GM13977 (cell line): Measurements from ENCODE around the gene ACAP3.
"Not testable (repeated sequence)": the region's sequence is repeated elsewhere in the genome, so short reads cannot be mapped to it uniquely, and the experiment has no call there.

ENCODE experiments used
- DNase-seq: peaks from one replicate; pipeline ENCODE4 v3.0.0; 2012; ENCODE audit warnings: low spot score
- CTCF ChIP-seq: IDR thresholded peaks from 2 replicates; pipeline ENCODE4 v1.5.1; 2012; ENCODE audit warnings: mild to moderate bottlenecking, control low read depth; ENCODE audit not compliant: insufficient read depth; ENCODE audit errors: extremely low read depth, missing control alignments
- in situ Hi-C: fragments of 300-500 bp; cut with MboI; formaldehyde crosslinking; loops from one replicate; pipeline ENCODE4 v1.12.0; 2022; ENCODE audit warnings: low sequenced_read_pairs, low pct_unique_long_range_greater_than_20kb, mixed read lengths, inconsistent platforms; ENCODE audit not compliant: unreplicated experiment

The ACAP3 gene

DNA sequence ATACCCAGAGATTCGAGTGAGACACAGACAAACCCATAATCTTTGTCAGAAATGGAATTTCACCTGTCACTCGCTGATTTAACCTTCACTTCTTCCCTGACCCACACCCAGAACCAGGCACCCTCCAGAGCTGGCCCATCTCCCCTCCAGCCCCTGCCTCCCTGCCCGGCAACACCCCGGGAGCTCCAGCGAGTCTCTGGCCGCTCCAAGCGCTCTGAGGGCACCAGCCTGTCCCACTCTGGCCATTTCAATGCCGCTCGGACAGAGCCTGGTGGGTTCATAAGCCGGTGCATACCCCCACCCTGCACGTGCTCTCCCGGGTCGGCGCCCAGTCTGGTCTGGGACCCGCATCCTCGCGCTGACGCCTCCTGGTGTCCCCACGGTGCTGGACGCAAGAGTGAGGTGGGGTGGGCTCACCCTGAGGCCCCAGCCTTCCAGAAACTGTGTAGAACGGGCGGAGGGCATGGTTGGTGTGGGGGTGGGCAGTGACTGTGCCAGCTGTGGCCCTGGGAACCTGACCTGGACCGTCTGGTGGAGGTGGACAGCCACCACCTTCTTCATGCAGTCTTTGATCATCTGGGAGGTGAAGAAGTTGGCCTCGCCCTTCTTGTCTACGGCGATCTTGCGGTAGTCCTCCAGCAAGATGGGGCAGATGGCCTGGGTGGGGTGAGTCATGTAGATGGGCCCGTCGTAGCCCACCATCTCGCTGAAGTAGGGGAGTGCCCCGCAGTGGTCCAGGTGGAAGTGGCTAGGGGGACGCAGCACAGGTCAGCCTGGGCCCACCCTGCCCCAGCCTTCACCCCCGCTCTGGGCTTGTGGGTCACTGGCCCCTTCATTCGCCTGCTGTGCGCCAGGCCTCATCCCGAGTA lies 11.3 kb upstream of the ACAP3 start:
- TF ChIP-seq CTCF: no peak
- in situ Hi-C loops: no loop called here
- DNase-seq: no peak

DNA sequence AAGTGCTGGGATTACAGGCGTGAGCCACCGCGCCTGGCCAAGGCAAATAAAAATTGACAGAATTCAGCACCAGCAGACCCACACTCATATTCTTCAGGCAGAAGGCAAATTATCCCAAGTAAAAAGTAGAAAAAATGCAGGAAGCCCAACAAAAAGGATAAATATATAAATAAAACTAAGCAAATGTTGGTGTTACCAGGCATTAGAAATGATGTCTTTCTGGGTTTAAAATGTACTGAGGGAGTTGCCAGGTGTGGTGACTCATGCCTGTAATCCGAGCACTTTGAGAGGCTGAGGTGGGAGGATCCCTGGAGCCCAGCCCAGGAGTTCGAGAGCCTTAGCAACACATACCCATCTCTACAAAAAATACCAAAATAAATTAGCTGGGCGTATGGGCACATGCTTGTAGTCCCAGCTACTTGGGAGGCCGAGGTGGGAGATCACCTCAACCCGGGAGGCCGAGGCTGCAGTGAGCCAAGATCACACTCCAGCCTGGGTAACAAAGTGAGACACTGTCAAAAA lies 10.5 kb upstream of the ACAP3 start:
- no peak for TF ChIP-seq CTCF
- in situ Hi-C loops: no loop called here
- DNase-seq: no peak

GRCh38 chr1:1317420-1317819 lies 9.7 kb upstream of the ACAP3 start:
- in situ Hi-C loops: no loop called here
- no peak for TF ChIP-seq CTCF
- no peak for DNase-seq

- DNase-seq, in situ Hi-C loops: not testable (repeated sequence)
Observed at GRCh38 chr1:1316199-1316598, 8.5 kb upstream of the ACAP3 start.

GRCh38 chr1:1315435-1315954 lies 7.8 kb upstream of the ACAP3 start:
- no peak for TF ChIP-seq CTCF
- DNase-seq: no peak
- in situ Hi-C loops: no loop called here

- in situ Hi-C loops: no loop called here
- TF ChIP-seq CTCF: no peak
Observed at GRCh38 chr1:1314678-1315335, 7.1 kb upstream of the ACAP3 start.

DNA sequence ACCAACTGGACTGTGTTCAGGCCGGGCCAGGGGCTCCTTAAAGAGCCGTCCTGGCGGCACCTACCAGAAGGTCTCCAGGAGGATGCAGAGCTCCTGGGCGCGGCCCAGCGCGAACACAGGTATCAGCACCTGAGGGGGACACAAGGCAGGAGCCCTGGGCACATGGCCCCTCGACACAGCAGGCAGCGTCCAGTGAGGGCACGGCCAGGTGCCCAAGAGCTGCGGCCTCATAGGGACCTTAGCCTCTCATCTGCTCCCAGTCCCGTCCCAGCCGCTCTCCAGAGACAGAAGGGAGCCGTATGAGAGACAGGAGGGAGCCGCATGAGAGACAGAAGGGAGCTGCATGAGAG lies 6.5 kb upstream of the ACAP3 start:
- in situ Hi-C loops: no loop called here
- TF ChIP-seq CTCF: no peak
- no peak for DNase-seq

More at GRCh38 chr1:1314678-1315335, 7.1 kb upstream of the ACAP3 start:
- no peak for DNase-seq
